ENCODE results near the gene KRT8. TPM values are rescaled to one million over a fixed set of nuclear protein-coding genes. Genes with fewer than 3 reads are reported as not detected.

Gene KRT8
- polyA plus RNA-seq, 10 donors, result 1.7 to 28.7 (median 3.8) TPM

DNA sequence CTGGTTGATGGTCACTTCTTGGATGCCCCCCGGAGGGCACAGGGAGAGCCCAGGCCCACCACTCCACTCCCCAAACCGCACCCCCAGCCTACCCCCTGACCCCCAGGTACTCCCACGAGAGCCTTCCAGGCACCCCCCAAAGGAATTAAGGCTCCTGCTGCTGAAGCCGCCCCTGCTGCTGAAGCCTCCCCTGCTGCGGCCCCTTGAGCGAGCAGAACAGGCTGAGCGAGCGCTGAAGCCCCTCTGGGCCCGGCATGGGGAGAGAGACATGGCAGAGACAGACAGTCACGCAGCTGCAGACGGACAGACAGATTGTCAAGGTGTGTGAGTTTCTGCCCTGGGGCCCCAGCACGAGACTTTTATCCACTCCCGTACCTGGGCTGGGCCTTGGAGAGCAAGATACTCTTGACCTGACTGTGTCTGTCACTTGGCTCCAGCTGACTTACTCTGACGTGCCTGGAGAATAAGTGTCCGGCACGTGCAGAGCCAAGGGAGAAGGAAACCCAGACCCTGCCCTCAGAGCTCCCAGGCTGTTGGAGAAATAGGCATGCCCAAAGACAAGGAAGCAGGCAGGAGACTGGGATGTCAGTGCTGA, 56.1 kb downstream of the KRT8 start, which contains the start of gene KRT78:
KRT78 (minus strand) TSS at position 334 of the 595 bp plus-strand sequence; CDS start at position 270, 64 bp downstream.
- no peak for DNase-seq

DNA sequence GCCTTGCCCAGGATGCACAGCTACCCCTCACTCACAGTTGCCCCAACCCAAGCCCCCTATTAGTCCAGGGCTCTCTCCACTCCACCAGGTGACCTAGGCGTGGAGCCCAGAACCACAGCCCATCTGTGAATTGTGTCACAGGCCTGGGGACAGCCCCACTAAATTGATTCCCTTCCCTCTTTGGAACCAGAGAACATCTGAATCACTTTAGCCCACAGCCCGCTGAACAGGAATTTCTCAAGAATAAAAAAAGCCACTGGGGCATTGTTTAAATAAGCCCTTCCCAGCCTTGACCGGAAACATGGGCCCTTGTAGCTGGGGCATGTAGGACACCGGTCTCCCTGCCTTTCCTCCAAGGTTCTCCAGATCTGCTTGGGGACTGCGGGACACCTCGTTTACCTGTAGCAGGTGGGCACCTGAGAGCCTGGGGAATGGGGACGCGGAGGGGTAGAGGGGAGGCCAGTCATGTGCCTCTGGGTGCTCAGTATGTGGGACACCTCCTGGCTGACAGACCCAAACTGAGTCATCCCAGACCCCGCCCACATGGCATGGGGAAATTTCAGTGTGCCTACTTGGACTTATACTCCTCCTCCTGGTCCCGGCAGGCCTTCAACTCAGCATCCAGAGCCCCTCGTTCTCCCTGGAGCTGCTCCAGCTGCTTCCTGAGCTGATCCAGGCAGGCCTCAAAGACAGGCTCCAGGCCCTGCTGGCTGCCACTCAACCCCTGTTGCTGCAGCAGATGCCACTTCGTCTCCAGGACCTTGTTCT, 57.4 kb downstream of the KRT8 start:
- DNase-seq, result no peak

Other genes starting within 250 kb of the KRT8 start
- 100 to 1,000 TPM in 2 of 10 donors, 1 to 10 TPM in 6, under 1 TPM in 2; 0.47 to 543 (median 2.3) TPM for gene KRT1, start 224.7 kb downstream of the KRT8 start, polyA plus RNA-seq (ENCODE audit: insufficient read length in 10 of 10)
- 1 to 10 TPM in 1 of 10 donors, under 1 TPM in 1, not detected in 8; 0.98 to 2.8 TPM for gene KRT77, start 201.6 kb downstream of the KRT8 start, polyA plus RNA-seq (ENCODE audit: insufficient read length in 10 of 10)
- not detected for gene KRT76, start 127.7 kb downstream of the KRT8 start, polyA plus RNA-seq (ENCODE audit: insufficient read length in 10 of 10)
- gene KRT3, start 109.0 kb downstream of the KRT8 start, polyA plus RNA-seq (ENCODE audit: insufficient read length in 10 of 10), result under 1 TPM in 1 of 10 donors, not detected in 9; 0.46 TPM
- 100 to 1,000 TPM in 1 of 10 donors, 1 to 10 TPM in 1, under 1 TPM in 4, not detected in 4; 0.11 to 126 (median 0.64) TPM for gene KRT4, start 91.0 kb downstream of the KRT8 start, polyA plus RNA-seq (ENCODE audit: insufficient read length in 10 of 10)
- under 1 TPM in 1 of 10 donors, not detected in 9; 0.21 TPM for gene KRT79, start 70.8 kb downstream of the KRT8 start, polyA plus RNA-seq (ENCODE audit: insufficient read length in 10 of 10)
- gene KRT78, start 56.1 kb downstream of the KRT8 start, polyA plus RNA-seq (ENCODE audit: insufficient read length in 10 of 10), result 1 to 10 TPM in 1 of 10 donors, under 1 TPM in 2, not detected in 7; 0.25 to 1.9 (median 0.52) TPM
- 10 to 100 TPM in 1 of 10 donors, 1 to 10 TPM in 9; 3.0 to 17.1 (median 3.5) TPM for gene KRT18, start 44.0 kb upstream of the KRT8 start, polyA plus RNA-seq (ENCODE audit: insufficient read length in 10 of 10)
- gene EIF4B, start 101.4 kb upstream of the KRT8 start, polyA plus RNA-seq (ENCODE audit: insufficient read length in 10 of 10), result 100 to 1,000 TPM; 357 to 476 (median 416) TPM
- gene TNS2, start 145.0 kb upstream of the KRT8 start, polyA plus RNA-seq (ENCODE audit: insufficient read length in 10 of 10), result 100 to 1,000 TPM in 3 of 10 donors, 10 to 100 TPM in 7; 60.2 to 137 (median 84.2) TPM
- 10 to 100 TPM; 15.9 to 22.3 (median 18.3) TPM for gene SPRYD3, start 174.3 kb upstream of the KRT8 start, polyA plus RNA-seq (ENCODE audit: insufficient read length in 10 of 10)
- gene IGFBP6, start 192.6 kb upstream of the KRT8 start, polyA plus RNA-seq (ENCODE audit: insufficient read length in 10 of 10), result 100 to 1,000 TPM in 6 of 10 donors, 10 to 100 TPM in 4; 39.4 to 236 (median 105) TPM
- gene SOAT2, start 198.4 kb upstream of the KRT8 start, polyA plus RNA-seq (ENCODE audit: insufficient read length in 10 of 10), result under 1 TPM in 8 of 10 donors, not detected in 2; 0.12 to 0.45 (median 0.22) TPM

Data from muscle of back (tissue), 11 donors.